Dendritic cell treated with granulocyte-macrophage colony-stimulating factor and Interleukin-4, amounts not matched to agents 40 ng/mL and 50 ng/mL, for 4 days (primary cell): ENCODE results near the gene TRIOBP.

Experiments
- H3K27ac Mint-ChIP-seq: one replicate; pipeline ENCODE4 v1.8.0; 2022; ENCODE audit warnings: mild to moderate bottlenecking, mixed read lengths
- H3K27me3 Mint-ChIP-seq: one replicate; pipeline ENCODE4 v1.8.0; 2022; ENCODE audit warnings: mild to moderate bottlenecking, mixed read lengths
- H3K36me3 Mint-ChIP-seq: one replicate; pipeline ENCODE4 v1.8.0; 2022; ENCODE audit warnings: low read depth, mixed read lengths
- H3K4me1 Mint-ChIP-seq: one replicate; pipeline ENCODE4 v1.8.0; 2022; ENCODE audit warnings: low read depth, mixed read lengths
- H3K4me3 Mint-ChIP-seq: one replicate; pipeline ENCODE4 v1.8.0; 2022; ENCODE audit warnings: mild to moderate bottlenecking, moderate library complexity, mixed read lengths
- H3K9me3 Mint-ChIP-seq: one replicate; pipeline ENCODE4 v1.8.0; 2022; ENCODE audit warnings: mixed read lengths
- intact Hi-C: fragments of 100-400 bp; cut with micrococcal nuclease; formaldehyde crosslinking; loops from one replicate; pipeline ENCODE4 v1.15.0; 2022

TRIOBP gene

GRCh38 chr22:37751449-37752188, 54.8 kb downstream of the TRIOBP start:
- Mint-ChIP-seq H3K27ac (peak overlapping the region; percentile 13), H3K4me1 (peaks cover 44% of the 10 kb centered on the region), H3K36me3 (peaks cover 61% of the 10 kb centered on the region), H3K4me3 (no peak overlapping the region), H3K27me3 (no peaks in the 10 kb centered on the region), H3K9me3 (no peaks in the 10 kb centered on the region)
- intact Hi-C loops = no loop called here

GRCh38 chr22:37752189-37753087, 55.6 kb downstream of the TRIOBP start:
- Mint-ChIP-seq H3K4me3 (no peak overlapping the region), H3K4me1 (peaks cover 36% of the 10 kb centered on the region)
- intact Hi-C loops = no loop called here

DNA sequence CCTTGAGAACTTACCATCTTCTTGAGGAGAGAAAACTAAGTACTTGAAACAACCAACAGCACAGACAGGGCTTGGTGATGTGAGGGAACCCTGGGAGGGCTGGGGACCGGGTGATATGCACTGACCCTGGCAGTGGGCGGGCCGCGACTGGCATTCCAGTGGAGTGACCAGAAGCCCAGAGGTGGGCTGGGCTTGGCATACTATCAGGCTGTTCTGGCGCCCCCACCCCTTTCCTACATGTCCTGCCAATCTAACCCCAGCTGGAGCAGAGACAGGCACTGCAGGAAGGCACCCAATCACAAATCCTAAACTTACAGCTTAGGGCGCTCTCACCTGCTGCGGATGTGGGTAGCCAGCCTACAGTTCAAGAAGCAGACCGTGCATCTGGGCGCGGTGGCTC, 56.9 kb downstream of the TRIOBP start:
- intact Hi-C loops = no loop called here
- H3K36me3 Mint-ChIP-seq = peaks cover 82% of the 10 kb centered on the region
- no peaks in the 10 kb centered on the region for H3K9me3 Mint-ChIP-seq
- H3K4me3 Mint-ChIP-seq = no peak overlapping the region
- H3K27ac Mint-ChIP-seq = no peak overlapping the region
- H3K27me3 Mint-ChIP-seq = no peaks in the 10 kb centered on the region
- peaks cover 31% of the 10 kb centered on the region for H3K4me1 Mint-ChIP-seq

More at GRCh38 chr22:37752189-37753087, 55.6 kb downstream of the TRIOBP start:
- Mint-ChIP-seq H3K27me3 (no peaks in the 10 kb centered on the region), H3K27ac (no peak overlapping the region), H3K36me3 (peaks cover 69% of the 10 kb centered on the region), H3K9me3 (no peaks in the 10 kb centered on the region)

GRCh38 chr22:37757663-37758062, 60.8 kb downstream of the TRIOBP start:
- no peaks in the 10 kb centered on the region for H3K9me3 Mint-ChIP-seq
- H3K4me1 Mint-ChIP-seq = peaks cover 7% of the 10 kb centered on the region
- intact Hi-C loops = no loop called here
- H3K27ac Mint-ChIP-seq = peak overlapping the region; percentile 37
- H3K36me3 Mint-ChIP-seq = peaks cover 96% of the 10 kb centered on the region
- no peaks in the 10 kb centered on the region for H3K27me3 Mint-ChIP-seq
- no peak overlapping the region for H3K4me3 Mint-ChIP-seq

GRCh38 chr22:37758694-37759093, 61.8 kb downstream of the TRIOBP start:
- intact Hi-C loops = no loop called here
- no peak overlapping the region for H3K4me3 Mint-ChIP-seq
- peaks cover 97% of the 10 kb centered on the region for H3K36me3 Mint-ChIP-seq
- no peaks in the 10 kb centered on the region for H3K27me3 Mint-ChIP-seq
- no peak overlapping the region for H3K27ac Mint-ChIP-seq
- no peaks in the 10 kb centered on the region for H3K9me3 Mint-ChIP-seq
- H3K4me1 Mint-ChIP-seq = peaks cover 7% of the 10 kb centered on the region

DNA sequence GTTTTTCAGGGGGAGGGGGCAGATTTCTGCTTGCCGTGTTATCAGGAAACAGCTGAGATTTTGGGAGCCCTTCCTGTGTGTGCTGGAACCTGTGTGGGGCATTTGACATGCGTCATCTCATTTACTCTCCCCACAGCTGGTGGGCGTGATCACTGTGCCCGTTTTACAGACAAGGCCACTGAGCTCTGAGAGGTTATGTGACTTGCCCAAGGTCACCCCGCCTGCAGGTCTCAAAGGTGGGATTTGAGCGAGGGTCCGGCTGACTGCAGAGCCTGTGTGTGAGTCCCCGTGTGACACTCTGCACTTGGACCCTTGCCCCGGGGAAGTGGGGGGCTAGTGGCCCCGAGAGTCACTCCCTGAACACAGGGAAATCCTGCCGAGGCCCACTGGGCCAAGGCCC, 62.4 kb downstream of the TRIOBP start:
- H3K4me1 Mint-ChIP-seq = peaks cover 7% of the 10 kb centered on the region
- no peak overlapping the region for H3K27ac Mint-ChIP-seq
- no peak overlapping the region for H3K4me3 Mint-ChIP-seq
- H3K27me3 Mint-ChIP-seq = no peaks in the 10 kb centered on the region
- H3K9me3 Mint-ChIP-seq = no peaks in the 10 kb centered on the region
- peaks cover 97% of the 10 kb centered on the region for H3K36me3 Mint-ChIP-seq
- intact Hi-C loops = no loop called here

DNA sequence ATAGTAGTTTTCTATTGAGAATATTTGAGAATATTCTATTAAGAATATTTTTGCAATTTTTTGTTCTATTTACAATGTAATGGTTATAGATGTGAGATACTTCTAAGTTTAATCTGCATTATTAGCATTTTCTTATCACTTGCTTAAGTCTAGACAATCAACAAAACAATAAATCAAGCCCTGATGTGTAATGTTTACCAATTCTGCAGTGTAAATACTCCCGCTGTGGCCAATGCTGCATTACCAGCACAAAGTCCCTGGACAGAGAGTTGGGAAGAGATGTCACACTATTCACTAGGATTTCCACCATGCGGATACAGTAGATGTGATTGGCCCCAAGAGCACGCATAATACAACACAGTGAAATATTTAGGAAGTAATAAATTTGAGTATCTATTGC, 63.3 kb downstream of the TRIOBP start:
- H3K36me3 Mint-ChIP-seq = peaks cover 97% of the 10 kb centered on the region

GRCh38 chr22:37762389-37762836, 65.6 kb downstream of the TRIOBP start:
- intact Hi-C loops = no loop called here
- H3K27ac Mint-ChIP-seq = no peak overlapping the region
- no peak overlapping the region for H3K4me3 Mint-ChIP-seq
- no peaks in the 10 kb centered on the region for H3K27me3 Mint-ChIP-seq
- no peaks in the 10 kb centered on the region for H3K9me3 Mint-ChIP-seq
- H3K36me3 Mint-ChIP-seq = peaks cover 97% of the 10 kb centered on the region
- peaks cover 7% of the 10 kb centered on the region for H3K4me1 Mint-ChIP-seq

More for the DNA sequence above, 63.3 kb downstream of the TRIOBP start:
- H3K9me3 Mint-ChIP-seq = no peaks in the 10 kb centered on the region
- intact Hi-C loops = no loop called here
- no peak overlapping the region for H3K27ac Mint-ChIP-seq
- peaks cover 7% of the 10 kb centered on the region for H3K4me1 Mint-ChIP-seq
- H3K4me3 Mint-ChIP-seq = no peak overlapping the region
- H3K27me3 Mint-ChIP-seq = no peaks in the 10 kb centered on the region

DNA sequence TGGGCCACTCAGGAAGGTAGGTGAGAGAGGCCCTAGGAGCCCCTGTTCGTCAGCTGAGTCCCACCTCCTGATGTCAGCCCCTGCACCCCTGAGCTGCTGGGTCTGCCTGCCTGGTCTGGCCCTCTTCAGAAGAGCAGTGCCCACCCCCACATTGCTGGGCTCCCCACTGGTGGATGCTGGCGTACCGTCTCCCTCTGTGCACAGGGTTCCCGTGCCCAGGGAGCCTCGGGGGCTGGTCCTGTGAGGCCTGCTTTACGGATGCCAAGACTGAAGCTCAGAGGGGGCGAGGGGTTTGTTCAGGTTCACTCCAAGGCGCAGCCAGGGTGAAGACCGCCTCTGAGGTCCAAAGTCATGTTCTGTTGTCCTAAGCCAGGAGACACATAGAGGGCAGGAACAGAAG, 66.2 kb downstream of the TRIOBP start:
- H3K4me1 Mint-ChIP-seq = peaks cover 3% of the 10 kb centered on the region
- no peaks in the 10 kb centered on the region for H3K27me3 Mint-ChIP-seq
- no peaks in the 10 kb centered on the region for H3K9me3 Mint-ChIP-seq
- intact Hi-C loops = no loop called here
- no peak overlapping the region for H3K4me3 Mint-ChIP-seq
- peaks cover 97% of the 10 kb centered on the region for H3K36me3 Mint-ChIP-seq
- no peak overlapping the region for H3K27ac Mint-ChIP-seq

DNA sequence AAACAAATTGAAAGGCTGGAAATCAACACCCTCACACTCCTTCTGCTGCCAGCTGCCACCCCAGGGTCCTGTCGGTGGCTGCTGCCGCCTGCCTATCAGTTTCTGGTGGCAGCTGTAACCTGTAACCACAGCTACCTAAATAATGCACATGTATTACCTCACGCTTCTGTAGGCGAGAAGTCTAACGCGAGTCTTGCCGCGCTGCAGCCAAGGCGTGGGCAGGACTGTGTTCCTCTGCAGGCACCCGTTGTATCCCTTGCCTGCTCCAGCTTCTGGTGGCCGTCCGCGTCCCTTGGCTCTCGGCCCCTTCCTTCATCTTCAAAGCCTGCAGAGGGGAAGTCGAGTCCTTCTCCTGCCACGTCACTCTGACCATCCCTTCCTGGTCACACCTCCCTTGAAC, 66.8 kb downstream of the TRIOBP start:
- Mint-ChIP-seq H3K36me3 (peaks cover 97% of the 10 kb centered on the region), H3K9me3 (no peaks in the 10 kb centered on the region), H3K4me1 (no peaks in the 10 kb centered on the region), H3K27me3 (no peaks in the 10 kb centered on the region), H3K27ac (no peak overlapping the region), H3K4me3 (no peak overlapping the region)
- intact Hi-C loops = no loop called here

DNA sequence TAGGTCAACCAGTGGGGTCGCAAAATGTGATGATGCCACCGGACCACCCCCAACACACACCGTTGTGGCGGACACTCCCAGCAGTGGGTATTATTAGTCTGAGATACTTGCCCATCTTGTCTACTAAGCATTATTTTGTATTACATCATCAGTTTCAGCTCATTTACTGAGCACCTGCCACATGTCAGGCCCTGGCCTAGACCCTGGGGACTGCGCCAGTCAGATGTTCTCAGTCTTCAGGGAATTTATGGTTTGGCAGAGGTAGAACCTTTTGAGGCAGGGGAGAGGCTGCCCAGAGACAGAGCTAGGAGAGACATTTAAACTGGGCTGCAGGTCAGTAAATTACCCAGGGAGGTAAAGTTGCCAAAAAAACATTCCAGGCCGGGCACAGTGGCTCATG, 67.8 kb downstream of the TRIOBP start:
- Mint-ChIP-seq H3K4me3 (no peak overlapping the region), H3K27ac (no peak overlapping the region), H3K27me3 (no peaks in the 10 kb centered on the region), H3K4me1 (no peaks in the 10 kb centered on the region), H3K9me3 (no peaks in the 10 kb centered on the region), H3K36me3 (peaks cover 97% of the 10 kb centered on the region)
- intact Hi-C loops = no loop called here

GRCh38 chr22:37765498-37765897, 68.7 kb downstream of the TRIOBP start:
- no peak overlapping the region for H3K4me3 Mint-ChIP-seq
- no peaks in the 10 kb centered on the region for H3K4me1 Mint-ChIP-seq
- H3K27ac Mint-ChIP-seq = no peak overlapping the region
- no peaks in the 10 kb centered on the region for H3K27me3 Mint-ChIP-seq
- H3K9me3 Mint-ChIP-seq = no peaks in the 10 kb centered on the region
- intact Hi-C loops = no loop called here
- peaks cover 96% of the 10 kb centered on the region for H3K36me3 Mint-ChIP-seq

DNA sequence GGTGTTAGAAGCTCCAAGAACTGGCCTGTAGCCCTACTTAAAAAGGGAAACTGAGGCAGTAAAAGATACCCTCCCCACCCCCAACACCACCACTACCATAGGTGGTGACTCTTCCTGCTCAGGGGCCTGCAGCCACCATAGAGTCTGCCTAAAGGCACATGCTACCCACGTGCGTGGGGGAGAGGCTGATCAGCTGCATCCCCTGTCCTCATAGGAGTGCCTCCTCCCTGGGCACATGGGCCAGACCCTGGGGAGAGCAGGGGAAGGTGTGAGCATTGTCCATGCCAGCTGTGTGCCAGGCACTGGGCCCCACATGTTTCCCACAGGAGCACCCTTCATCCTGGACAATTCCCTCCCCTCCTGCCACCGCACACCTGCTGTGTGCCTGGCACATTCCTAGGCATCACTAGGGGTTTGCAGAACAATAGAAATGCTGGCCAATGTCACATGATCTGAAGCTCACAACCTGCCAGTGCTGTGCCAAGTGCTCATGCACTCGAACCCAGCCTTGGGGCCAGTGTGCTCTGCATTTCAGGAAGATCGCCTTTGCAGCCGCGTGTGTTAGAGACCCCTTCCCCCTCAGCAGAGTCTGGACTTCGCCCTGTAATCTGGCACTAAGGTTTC, 69.2 kb downstream of the TRIOBP start:
- Mint-ChIP-seq H3K4me3 (no peak overlapping the region), H3K9me3 (no peaks in the 10 kb centered on the region), H3K36me3 (peaks cover 96% of the 10 kb centered on the region), H3K4me1 (no peaks in the 10 kb centered on the region), H3K27me3 (no peaks in the 10 kb centered on the region), H3K27ac (no peak overlapping the region)
- intact Hi-C loops = no loop called here

DNA sequence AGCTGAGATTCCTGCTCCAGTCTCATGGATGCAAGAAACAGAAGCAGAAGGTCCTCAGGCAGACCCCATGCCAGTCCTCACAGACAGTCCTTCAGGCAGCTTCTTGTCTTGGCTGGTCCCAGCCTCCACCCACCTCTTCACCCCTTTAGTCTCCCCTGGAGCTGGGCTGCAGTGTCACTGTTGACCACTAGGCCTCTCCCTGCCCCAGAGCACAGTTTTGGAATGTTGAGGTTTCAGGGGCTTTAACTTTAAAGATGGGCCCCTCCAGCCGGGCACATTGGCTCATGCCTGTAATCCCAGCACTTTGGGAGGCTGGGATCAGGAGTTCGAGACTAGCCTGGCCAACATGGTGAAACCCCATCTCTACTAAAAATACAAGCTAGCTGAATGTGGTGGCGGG, 71.4 kb downstream of the TRIOBP start:
- Mint-ChIP-seq H3K4me1 (no peaks in the 10 kb centered on the region), H3K4me3 (no peak overlapping the region), H3K27ac (no peak overlapping the region), H3K36me3 (peaks cover 98% of the 10 kb centered on the region), H3K27me3 (no peaks in the 10 kb centered on the region), H3K9me3 (no peaks in the 10 kb centered on the region)
- intact Hi-C loops = no loop called here
